Large intestine (tissue), 3 donors: ENCODE measurements around the gene KBTBD4. TPM values are rescaled to one million over a fixed set of nuclear protein-coding genes. Genes with fewer than 3 reads are reported as not detected.
"Not testable (repeated sequence)": the region's sequence is repeated elsewhere in the genome, so short reads cannot be mapped to it uniquely, and the experiment has no call there.

Source experiments
- DNase-seq, 2 donors: peaks; one replicate each; pipeline versions ENCODE4 v3.0.0 to v3.0.0-alpha.2; 2013
- H3K27ac ChIP-seq: one replicate; pipeline ENCODE4 v1.5.1; 2013; ENCODE audit warnings: low read length
- H3K27me3 ChIP-seq: 2 replicates; pipeline ENCODE4 v1.6.1; 2013; ENCODE audit warnings: low read length; ENCODE audit not compliant: control insufficient read depth, insufficient read depth
- H3K36me3 ChIP-seq: 2 replicates; pipeline ENCODE4 v1.6.1; 2013; ENCODE audit warnings: low read length; ENCODE audit not compliant: control insufficient read depth, insufficient read depth
- H3K4me1 ChIP-seq: one replicate; pipeline ENCODE4 v1.6.1; 2013; ENCODE audit warnings: low read length; ENCODE audit not compliant: control insufficient read depth, insufficient read depth
- H3K4me3 ChIP-seq: one replicate; pipeline ENCODE4 v1.5.1; 2013; ENCODE audit warnings: low read length
- H3K9me3 ChIP-seq: one replicate; pipeline ENCODE4 v1.6.1; 2013; ENCODE audit warnings: mild to moderate bottlenecking, low read depth, low read length, moderate library complexity; ENCODE audit not compliant: control insufficient read depth
- WGBS: methylation state at CpG from one replicate; pipeline ENCODE4 v1.1.5; 2013; ENCODE audit warnings: low lambda C conversion rate; ENCODE audit not compliant: insufficient coverage; 5-methylcytosine and 5-hydroxymethylcytosine counted together
- polyA plus RNA-seq: library from polyadenylated mRNA; unstranded; fragments of 120-200 nt; gene quantifications from one replicate; pipeline ENCODE4 v1.2.1, GENCODE V29; 2013

The KBTBD4 gene
- polyA plus RNA-seq, 1 donor, result 13.9 TPM

- not testable (repeated sequence) for H3K36me3 ChIP-seq, H3K4me3 ChIP-seq, H3K27ac ChIP-seq, H3K9me3 ChIP-seq, H3K4me1 ChIP-seq, H3K27me3 ChIP-seq, DNase-seq
- 100% methylated on average over 1 of the region's 7 CpGs for WGBS
These were observed 32.5 kb downstream of the KBTBD4 start for GRCh38 chr11:47546274-47546673.

DNA sequence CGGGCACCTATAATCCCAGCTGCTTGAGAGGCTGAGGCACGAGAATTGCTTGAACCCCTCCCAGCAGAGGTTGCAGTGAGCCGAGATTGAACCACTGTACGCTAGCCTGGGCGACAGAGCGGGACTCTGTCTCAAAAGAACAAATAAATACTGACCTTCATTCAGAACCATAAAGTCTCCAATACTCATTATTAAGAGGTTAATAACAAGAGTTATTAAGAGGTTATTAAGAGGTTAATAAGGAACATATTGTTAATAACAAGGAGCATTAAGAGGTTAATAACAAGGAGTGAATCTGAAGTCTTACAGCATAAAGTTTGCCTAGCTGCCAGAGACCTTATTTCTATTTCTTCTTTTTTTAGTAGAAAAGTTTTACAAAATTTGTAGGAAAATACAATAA is 33.5 kb downstream of the KBTBD4 start:
- H3K4me1 ChIP-seq, result peaks cover 2% of the 10 kb centered on the region
- no peaks in the 10 kb centered on the region for H3K27me3 ChIP-seq
- H3K27ac ChIP-seq, result no peak overlapping the region
- H3K9me3 ChIP-seq, result no peaks in the 10 kb centered on the region
- no peak for DNase-seq
- WGBS, result no CpG with 5 or more reads among the region's 6 CpGs
- H3K4me3 ChIP-seq, result no peak overlapping the region
- peaks cover 4% of the 10 kb centered on the region for H3K36me3 ChIP-seq

GRCh38 chr11:47541070-47541469 is 37.7 kb downstream of the KBTBD4 start:
- H3K9me3 ChIP-seq, result no peaks in the 10 kb centered on the region
- H3K36me3 ChIP-seq, result no peaks in the 10 kb centered on the region
- H3K4me1 ChIP-seq, result no peaks in the 10 kb centered on the region
- no peak overlapping the region for H3K27ac ChIP-seq
- H3K4me3 ChIP-seq, result no peak overlapping the region
- H3K27me3 ChIP-seq, result no peaks in the 10 kb centered on the region
- no peak for DNase-seq
- WGBS, result 89% methylated on average over 1 of the region's 2 CpGs

DNA sequence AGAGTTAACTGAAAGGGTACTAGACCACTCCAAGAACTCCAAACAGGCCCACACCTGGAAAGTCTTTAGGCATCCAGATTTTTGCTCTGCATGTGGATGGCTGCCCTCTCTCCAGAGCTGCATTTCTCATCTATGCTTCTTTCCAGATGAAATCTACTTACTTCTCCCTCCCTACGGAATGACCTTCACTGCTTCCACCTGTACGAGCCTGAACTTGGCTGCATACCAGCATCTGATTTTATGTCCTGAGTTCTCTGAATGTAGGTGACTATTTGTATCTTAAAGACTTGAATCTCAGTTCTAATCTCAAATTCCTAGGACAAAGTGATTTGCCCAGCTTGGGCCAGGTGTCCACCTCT is 39.1 kb downstream of the KBTBD4 start:
- Histone ChIP-seq H3K9me3 (no peaks in the 10 kb centered on the region), H3K4me3 (no peak overlapping the region), H3K27ac (no peak overlapping the region), H3K36me3 (no peaks in the 10 kb centered on the region), H3K27me3 (no peaks in the 10 kb centered on the region), H3K4me1 (no peaks in the 10 kb centered on the region)
- no CpG with 5 or more reads among the region's 2 CpGs for WGBS
- no peak for DNase-seq

DNA sequence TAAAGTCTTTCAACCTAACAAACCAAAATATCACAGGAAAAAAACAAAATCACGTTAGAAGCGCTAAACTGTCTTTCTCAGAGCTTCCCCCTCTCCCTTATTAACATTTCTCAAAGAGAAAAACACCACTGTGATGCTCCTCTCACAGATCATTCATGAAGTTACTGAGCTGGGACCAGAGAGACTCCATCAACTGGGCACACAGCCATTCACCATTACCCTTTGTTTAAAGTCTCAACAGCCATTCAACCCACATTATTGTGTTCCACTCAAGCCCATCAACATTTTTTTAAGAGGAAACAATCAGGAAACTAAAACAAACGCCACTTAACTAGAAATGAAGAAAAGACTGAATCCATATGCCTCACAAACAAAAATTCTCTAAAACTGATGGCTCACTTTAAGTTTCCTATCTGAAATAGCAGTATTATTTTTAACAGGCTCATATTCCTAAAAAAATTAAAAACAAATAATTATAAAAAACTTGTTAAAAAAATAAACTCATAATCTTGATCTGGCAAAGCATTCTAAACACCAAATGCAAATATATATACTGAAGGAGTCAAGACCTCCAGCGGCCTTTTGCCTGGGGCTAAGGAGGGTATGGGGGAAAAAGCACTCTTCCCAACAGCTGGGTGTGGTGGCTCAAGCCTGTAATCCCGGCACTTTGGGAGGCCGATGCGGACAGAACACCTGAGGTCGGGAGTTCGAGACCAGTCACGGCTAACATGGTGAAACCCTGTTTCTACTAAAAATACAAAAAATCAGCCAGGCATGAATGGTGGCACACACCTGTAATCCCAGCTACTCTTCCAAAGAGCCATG is 39.8 kb downstream of the KBTBD4 start:
- Histone ChIP-seq H3K4me3 (no peak overlapping the region), H3K27me3 (no peaks in the 10 kb centered on the region), H3K4me1 (no peaks in the 10 kb centered on the region), H3K9me3 (no peaks in the 10 kb centered on the region), H3K36me3 (no peaks in the 10 kb centered on the region), H3K27ac (no peak overlapping the region)
- DNase-seq, result no peak
- 68% methylated on average over 2 of the region's 10 CpGs for WGBS

DNA sequence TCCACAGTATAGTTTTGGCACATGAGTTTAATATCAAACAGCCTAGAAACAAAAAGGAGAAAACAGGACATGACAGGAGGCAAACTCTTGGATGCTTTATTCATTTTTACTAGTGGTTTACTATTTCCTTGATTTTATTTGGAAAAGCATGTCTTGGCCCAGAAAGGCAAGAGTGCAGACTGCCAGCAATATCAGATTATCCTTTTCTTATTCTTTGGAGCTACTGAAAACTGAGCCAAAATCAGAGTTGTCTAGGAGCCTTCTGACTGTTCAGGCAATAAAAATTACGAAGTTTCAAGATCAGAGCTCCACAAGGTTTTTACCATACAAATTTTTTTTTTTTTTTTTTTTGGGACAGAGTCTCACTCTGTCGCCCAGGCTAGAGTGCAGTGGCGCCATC is 41.9 kb downstream of the KBTBD4 start:
- WGBS, result no CpG with 5 or more reads among the region's 3 CpGs
- H3K27ac ChIP-seq, result no peak overlapping the region
- H3K27me3 ChIP-seq, result no peaks in the 10 kb centered on the region

DNA sequence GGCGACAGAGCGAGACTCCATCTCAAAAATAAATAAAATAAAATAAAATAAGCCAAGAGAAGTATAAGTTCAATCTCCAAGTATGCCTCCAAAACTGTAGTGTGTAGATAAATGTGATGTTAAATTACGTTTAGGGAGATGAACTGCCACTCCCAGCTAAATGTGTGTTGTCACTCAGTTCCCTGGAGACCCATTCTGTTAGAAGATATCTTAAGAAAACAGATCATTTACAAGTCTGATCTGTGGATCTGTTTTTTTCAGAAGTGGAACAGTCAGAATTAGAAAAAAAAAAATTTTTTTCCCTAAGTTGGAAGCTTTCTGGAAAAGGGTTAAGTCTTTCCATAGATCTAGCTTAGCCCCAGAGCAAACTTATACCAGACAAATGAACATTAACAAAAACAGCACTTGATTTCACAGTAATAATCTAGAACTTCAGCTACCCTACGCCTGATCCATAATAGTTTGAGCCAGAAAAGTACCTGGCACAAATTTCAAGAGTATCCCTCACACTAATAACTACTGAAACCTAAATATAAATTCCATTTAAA is 44.0 kb downstream of the KBTBD4 start:
- Histone ChIP-seq H3K4me3 (no peak overlapping the region), H3K36me3 (peaks cover 4% of the 10 kb centered on the region), H3K27ac (no peak overlapping the region), H3K27me3 (no peaks in the 10 kb centered on the region), H3K4me1 (no peaks in the 10 kb centered on the region), H3K9me3 (no peaks in the 10 kb centered on the region)
- no peak for DNase-seq
- no CpG with 5 or more reads among the region's 4 CpGs for WGBS

More for the DNA sequence above, 41.9 kb downstream of the KBTBD4 start:
- Histone ChIP-seq H3K36me3 (no peaks in the 10 kb centered on the region), H3K9me3 (no peaks in the 10 kb centered on the region), H3K4me1 (no peaks in the 10 kb centered on the region), H3K4me3 (no peak overlapping the region)
- DNase-seq, result no peak

- H3K27me3 ChIP-seq, result no peaks in the 10 kb centered on the region
- WGBS, result no CpG with 5 or more reads among the region's 2 CpGs
- no peak overlapping the region for H3K4me3 ChIP-seq
- no peaks in the 10 kb centered on the region for H3K4me1 ChIP-seq
- H3K27ac ChIP-seq, result no peak overlapping the region
- no peak for DNase-seq
- no peaks in the 10 kb centered on the region for H3K9me3 ChIP-seq
- H3K36me3 ChIP-seq, result peaks cover 9% of the 10 kb centered on the region
These were observed 45.0 kb downstream of the KBTBD4 start for GRCh38 chr11:47533690-47534151.

DNA sequence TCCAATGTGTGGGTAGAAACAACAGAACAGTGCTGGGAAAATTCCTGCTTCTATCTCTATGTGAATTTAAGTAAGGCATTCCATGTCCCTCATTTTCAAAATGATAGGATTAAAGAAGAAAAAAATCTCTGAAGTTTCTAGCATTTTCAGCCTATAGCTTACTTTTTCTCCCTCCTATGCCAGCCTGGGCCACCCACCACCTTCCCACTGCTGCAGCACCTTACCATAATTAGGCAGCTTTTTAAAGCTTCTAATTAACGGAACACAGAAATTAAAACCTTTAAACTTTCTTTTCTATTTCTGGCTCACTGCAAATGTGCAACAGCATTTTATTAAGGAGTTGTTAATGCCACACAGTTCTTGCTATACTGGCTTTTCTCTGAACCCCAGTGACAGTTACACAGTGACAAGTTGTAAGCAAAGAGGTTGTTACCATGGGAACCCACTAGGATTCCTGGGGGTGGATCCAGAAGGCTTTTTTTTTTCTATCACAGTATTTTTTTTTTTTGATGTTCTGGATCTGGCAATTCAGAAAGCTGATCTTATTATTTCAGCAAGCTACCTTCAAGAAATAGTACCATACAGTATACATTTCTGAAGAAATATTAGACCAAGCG is 46.1 kb downstream of the KBTBD4 start:
- Histone ChIP-seq H3K27me3 (no peaks in the 10 kb centered on the region), H3K4me1 (no peaks in the 10 kb centered on the region), H3K9me3 (no peaks in the 10 kb centered on the region), H3K36me3 (peaks cover 9% of the 10 kb centered on the region), H3K27ac (no peak overlapping the region), H3K4me3 (no peak overlapping the region)
- DNase-seq, result no peak
- no CpG with 5 or more reads among the region's 2 CpGs for WGBS

DNA sequence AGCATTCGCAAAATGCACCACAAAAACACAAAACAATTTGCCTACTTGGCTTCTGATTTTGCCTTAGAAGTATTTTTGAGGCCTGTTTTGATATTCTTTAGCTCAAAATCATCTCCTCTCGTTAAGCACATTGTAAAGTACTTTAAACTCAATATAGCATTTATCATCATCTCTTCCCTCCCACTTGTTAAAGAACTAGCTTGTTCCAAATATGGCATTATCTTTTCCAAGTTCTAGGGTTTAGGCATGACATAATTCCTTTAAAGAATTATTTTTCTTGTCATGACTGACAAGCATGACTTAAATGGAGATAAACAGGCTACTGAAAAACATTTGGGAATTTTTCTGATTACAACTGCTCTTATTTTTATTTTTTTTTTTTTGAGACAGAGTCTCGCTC is 47.1 kb downstream of the KBTBD4 start:
- Histone ChIP-seq H3K9me3 (no peaks in the 10 kb centered on the region), H3K4me1 (no peaks in the 10 kb centered on the region), H3K27me3 (no peaks in the 10 kb centered on the region), H3K36me3 (peaks cover 9% of the 10 kb centered on the region), H3K4me3 (no peak overlapping the region), H3K27ac (no peak overlapping the region)
- no peak for DNase-seq
- no CpG with 5 or more reads among the region's 3 CpGs for WGBS
